Trophoblast cell (in vitro differentiated cells and primary cell): ENCODE data around the gene ZNF483. TPM values are rescaled to one million over a fixed set of nuclear protein-coding genes. Genes with fewer than 3 reads are reported as not detected.

Source experiments
- DNase-seq, 2 donors: peaks; one replicate each; pipeline ENCODE4 v3.0.0-alpha.2; 2016
- H2AFZ ChIP-seq: 2 replicates; pipeline ENCODE4 v1.6.1; 2013; ENCODE audit warnings: low read length, moderate library complexity, mild to moderate bottlenecking; ENCODE audit not compliant: insufficient read depth, poor library complexity
- H2AK5ac ChIP-seq: 2 replicates; pipeline ENCODE4 v1.6.1; 2013; ENCODE audit warnings: mild to moderate bottlenecking, low read length
- H2BK120ac ChIP-seq: 2 replicates; pipeline ENCODE4 v1.6.1; 2013; ENCODE audit warnings: low read length, mild to moderate bottlenecking, moderate library complexity; ENCODE audit not compliant: insufficient read depth, poor library complexity
- H2BK12ac ChIP-seq: 2 replicates; pipeline ENCODE4 v1.6.1; 2013; ENCODE audit warnings: mild to moderate bottlenecking, low read length, moderate library complexity
- H2BK5ac ChIP-seq: 2 replicates; pipeline ENCODE4 v1.6.1; 2013; ENCODE audit warnings: low read length, low read depth, moderate library complexity, mild to moderate bottlenecking; ENCODE audit not compliant: poor library complexity
- H3K14ac ChIP-seq: 2 replicates; pipeline ENCODE4 v1.6.1; 2013; ENCODE audit warnings: mild to moderate bottlenecking, low read length
- H3K18ac ChIP-seq: 2 replicates; pipeline ENCODE4 v1.6.1; 2013; ENCODE audit warnings: mild to moderate bottlenecking, low read length
- H3K23ac ChIP-seq: 2 replicates; pipeline ENCODE4 v1.6.1; 2013; ENCODE audit warnings: low read length
- H3K27ac ChIP-seq: 2 replicates; pipeline ENCODE4 v1.5.1; 2013; ENCODE audit warnings: low read depth, mild to moderate bottlenecking, inconsistent platforms, low read length, moderate library complexity
- H3K27me3 ChIP-seq: 2 replicates; pipeline ENCODE4 v1.6.1; 2013; ENCODE audit warnings: inconsistent platforms, mild to moderate bottlenecking, low read length, moderate library complexity; ENCODE audit not compliant: insufficient read depth
- H3K36me3 ChIP-seq, 2 experiments: 1 replicate in 1 of 2; 2 replicates in 1 of 2; pipeline ENCODE4 v1.6.1; 2013; ENCODE audit warnings: low read length in 2 of 2, mild to moderate bottlenecking in 2 of 2, moderate library complexity in 1 of 2; ENCODE audit not compliant: insufficient read depth in 2 of 2, control insufficient read depth in 1 of 2
- H3K4ac ChIP-seq: 2 replicates; pipeline ENCODE4 v1.6.1; 2013; ENCODE audit warnings: low read depth, mild to moderate bottlenecking, low read length, moderate library complexity
- H3K4me1 ChIP-seq, 2 experiments: 1 replicate in 1 of 2; 2 replicates in 1 of 2; pipeline ENCODE4 v1.6.1; 2013; ENCODE audit warnings: low read length in 2 of 2, mild to moderate bottlenecking in 2 of 2, moderate library complexity in 1 of 2; ENCODE audit not compliant: insufficient read depth in 2 of 2, control insufficient read depth in 1 of 2
- H3K4me2 ChIP-seq: 2 replicates; pipeline ENCODE4 v1.6.1; 2013; ENCODE audit warnings: inconsistent platforms, mild to moderate bottlenecking, low read length, moderate library complexity
- H3K4me3 ChIP-seq: 2 replicates; pipeline ENCODE4 v1.5.1; 2013; ENCODE audit warnings: mild to moderate bottlenecking, low read depth, low read length, inconsistent platforms
- H3K79me1 ChIP-seq: one replicate; pipeline ENCODE4 v1.6.1; 2013; ENCODE audit warnings: low read length
- H3K79me2 ChIP-seq: 2 replicates; pipeline ENCODE4 v1.6.1; 2013; ENCODE audit warnings: low read length, mild to moderate bottlenecking; ENCODE audit not compliant: control insufficient read depth, insufficient read depth, poor library complexity
- H3K9ac ChIP-seq: 2 replicates; pipeline ENCODE4 v1.6.1; 2013; ENCODE audit warnings: mild to moderate bottlenecking, low read length
- H3K9me3 ChIP-seq: 2 replicates; pipeline ENCODE4 v1.6.1; 2013; ENCODE audit warnings: low read depth, mild to moderate bottlenecking, control low read depth, inconsistent platforms, low read length; ENCODE audit not compliant: insufficient read depth
- H4K12ac ChIP-seq: 2 replicates; pipeline ENCODE4 v1.6.1; 2013; ENCODE audit warnings: low read depth, mild to moderate bottlenecking, low read length, moderate library complexity
- H4K8ac ChIP-seq: 2 replicates; pipeline ENCODE4 v1.6.1; 2013; ENCODE audit warnings: low read depth, mild to moderate bottlenecking, low read length, moderate library complexity
- H4K91ac ChIP-seq: one replicate; pipeline ENCODE4 v1.6.1; 2013; ENCODE audit warnings: low read depth, mild to moderate bottlenecking, low read length, moderate library complexity
- WGBS: extraction: QIAGEN DNeasy Blood & Tissue Kit; methylation state at CpG from one replicate; pipeline ENCODE4 v1.1.7; 2013; ENCODE audit warnings: missing lambda C conversion rate; ENCODE audit not compliant: insufficient read length, insufficient coverage; ENCODE audit errors: extremely low coverage; 5-methylcytosine and 5-hydroxymethylcytosine counted together
- polyA plus RNA-seq: library from polyadenylated mRNA; stranded (reverse); fragments of 200-250 nt; gene quantifications from 2 replicates; pipeline ENCODE4 v1.2.3, GENCODE V29; 2013

The ZNF483 gene
- 0.55 and 0.58 TPM in 2 replicates for polyA plus RNA-seq

DNA sequence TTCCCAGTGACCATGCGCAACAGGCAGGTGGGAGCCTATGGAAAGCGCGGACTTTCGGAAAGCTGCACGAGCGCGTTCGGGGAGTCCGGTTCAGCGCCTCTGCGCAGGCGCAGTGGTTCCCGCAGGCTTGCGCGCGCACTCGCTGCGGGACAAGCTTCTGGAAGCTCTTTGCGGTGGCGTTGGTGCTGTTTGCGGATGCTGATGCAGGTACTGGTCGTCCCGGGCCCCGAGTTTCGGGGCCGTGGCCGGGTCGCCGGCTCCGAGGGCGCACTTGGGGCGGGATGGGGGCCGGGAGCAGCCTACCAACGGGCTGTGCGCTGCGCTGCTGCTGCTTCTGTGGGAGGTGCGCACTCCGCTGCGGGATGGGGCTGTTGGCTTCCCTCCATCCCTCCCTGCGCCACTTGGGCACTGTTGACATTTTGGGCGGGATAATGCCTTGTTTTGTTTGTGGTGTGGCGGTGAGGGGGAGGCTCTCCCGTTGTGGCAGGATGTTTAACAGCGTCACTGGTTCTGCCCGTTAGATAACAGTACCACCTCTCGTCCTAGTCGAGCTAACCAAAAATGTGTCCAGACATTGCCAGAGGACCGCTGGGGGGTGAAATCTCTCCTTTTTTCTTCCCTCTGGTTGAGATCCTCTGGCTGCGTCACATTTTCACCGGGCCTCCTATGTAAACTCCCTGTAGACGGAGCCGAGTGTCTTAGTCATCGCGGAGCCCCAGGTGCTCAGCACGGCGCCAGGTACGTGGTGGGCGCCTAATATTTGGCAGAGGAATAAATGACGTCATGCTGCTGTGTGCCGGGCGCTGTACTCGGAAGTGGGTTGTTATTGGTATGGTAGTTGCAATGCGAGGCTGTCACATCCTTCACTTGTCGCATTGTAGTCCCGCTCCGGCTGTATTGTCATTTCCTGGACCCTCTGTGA is at the start of gene ZNF483:
Gene ZNF483 (plus strand): TSS at position 124 of the 922 bp plus-strand sequence. CDS start 2,217 bp downstream, outside the sequence.
- no CpG with 5 or more reads among the region's 66 CpGs for WGBS
- H2AFZ ChIP-seq = peak within 1 kb of the TSS; percentile 85
- H4K8ac ChIP-seq = peak within 1 kb of the TSS; percentile 61
- H4K91ac ChIP-seq = peak within 1 kb of the TSS; percentile 1
- no peaks in the 10 kb centered on the region for H3K9me3 ChIP-seq
- no peak within 1 kb of the TSS for H3K14ac ChIP-seq
- H4K12ac ChIP-seq = peak within 1 kb of the TSS; percentile 79
- peak within 1 kb of the TSS; percentile 87 for H3K4me3 ChIP-seq
- peaks cover 5 to 6% of the 10 kb centered on the region in 2 experiments for H3K4me1 ChIP-seq
- H2AK5ac ChIP-seq = no peak within 1 kb of the TSS
- peak within 1 kb of the TSS; percentile 76 for H3K9ac ChIP-seq
- no peak within 1 kb of the TSS for H3K18ac ChIP-seq
- peak; percentile 42 to 76 for DNase-seq
- H3K36me3 ChIP-seq = no peaks in the 10 kb centered on the region
- peak within 1 kb of the TSS; percentile 93 for H3K4me2 ChIP-seq
- peaks cover 2% of the 10 kb centered on the region for H3K79me2 ChIP-seq
- no peak within 1 kb of the TSS for H3K4ac ChIP-seq
- H3K23ac ChIP-seq = no peak within 1 kb of the TSS
- no peaks in the 10 kb centered on the region for H3K79me1 ChIP-seq
- no peak within 1 kb of the TSS for H3K27ac ChIP-seq
- H2BK5ac ChIP-seq = no peak within 1 kb of the TSS
- no peak within 1 kb of the TSS for H2BK12ac ChIP-seq
- no peak within 1 kb of the TSS for H2BK120ac ChIP-seq
- H3K27me3 ChIP-seq = no peaks in the 10 kb centered on the region

GRCh38 chr9:111475195-111475594 is 49.8 kb upstream of the ZNF483 start:
- no peak overlapping the region for H4K12ac ChIP-seq
- H3K23ac ChIP-seq = no peak overlapping the region
- no peak overlapping the region for H2AFZ ChIP-seq
- no peak overlapping the region for H2BK5ac ChIP-seq
- WGBS = no CpG with 5 or more reads among the region's 2 CpGs
- no peak overlapping the region for H3K9ac ChIP-seq
- no peak overlapping the region for H2AK5ac ChIP-seq
- H3K9me3 ChIP-seq = no peaks in the 10 kb centered on the region
- no peak overlapping the region for H3K18ac ChIP-seq
- no peak overlapping the region for H3K4me2 ChIP-seq
- H3K79me1 ChIP-seq = no peaks in the 10 kb centered on the region
- H3K4me1 ChIP-seq = peaks cover 0 to 2% of the 10 kb centered on the region in 2 experiments
- H3K79me2 ChIP-seq = peaks cover 16% of the 10 kb centered on the region
- no peak for DNase-seq
- H2BK120ac ChIP-seq = peak overlapping the region; percentile 13
- H3K14ac ChIP-seq = no peak overlapping the region
- H3K27ac ChIP-seq = no peak overlapping the region
- H4K91ac ChIP-seq = no peak overlapping the region
- H3K4me3 ChIP-seq = no peak overlapping the region
- peak overlapping the region; percentile 75 for H3K4ac ChIP-seq
- H3K36me3 ChIP-seq = no peaks in the 10 kb centered on the region
- no peaks in the 10 kb centered on the region for H3K27me3 ChIP-seq
- no peak overlapping the region for H2BK12ac ChIP-seq
- no peak overlapping the region for H4K8ac ChIP-seq

DNA sequence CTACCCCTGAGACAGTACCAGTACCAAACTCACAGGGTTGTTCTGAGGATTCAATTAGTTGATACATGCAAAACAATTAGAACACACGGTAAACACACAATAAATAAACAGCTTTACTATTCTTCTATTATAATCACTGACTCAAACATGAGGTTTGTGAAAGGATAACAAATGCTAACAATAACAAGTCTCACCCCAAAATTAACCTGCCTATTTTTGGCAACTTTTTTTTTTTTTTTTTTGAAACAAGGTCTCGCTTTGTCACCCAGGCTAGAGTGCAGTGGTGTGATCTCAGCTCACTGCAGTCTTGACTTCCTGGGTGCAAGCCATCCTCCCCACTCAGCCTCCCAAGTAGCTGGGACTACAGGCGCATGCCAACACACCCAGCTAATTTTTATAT is 47.3 kb upstream of the ZNF483 start:
- H3K4me3 ChIP-seq = no peak overlapping the region
- H3K9me3 ChIP-seq = no peaks in the 10 kb centered on the region
- no peak for DNase-seq
- H2AK5ac ChIP-seq = no peak overlapping the region
- H3K27me3 ChIP-seq = no peaks in the 10 kb centered on the region
- no peak overlapping the region for H3K14ac ChIP-seq
- H2BK12ac ChIP-seq = no peak overlapping the region
- no peak overlapping the region for H3K9ac ChIP-seq
- H3K4me1 ChIP-seq = peaks cover 0 to 4% of the 10 kb centered on the region in 2 experiments
- H2AFZ ChIP-seq = no peak overlapping the region
- H3K36me3 ChIP-seq = no peaks in the 10 kb centered on the region
- H4K91ac ChIP-seq = no peak overlapping the region
- no peak overlapping the region for H4K12ac ChIP-seq
- no CpG with 5 or more reads among the region's 3 CpGs for WGBS
- no peak overlapping the region for H2BK120ac ChIP-seq
- peak overlapping the region; percentile 69 for H3K4ac ChIP-seq
- no peak overlapping the region for H2BK5ac ChIP-seq
- H3K4me2 ChIP-seq = no peak overlapping the region
- H3K27ac ChIP-seq = no peak overlapping the region
- H4K8ac ChIP-seq = no peak overlapping the region
- H3K79me1 ChIP-seq = peaks cover 1% of the 10 kb centered on the region
- H3K18ac ChIP-seq = no peak overlapping the region
- peaks cover 20% of the 10 kb centered on the region for H3K79me2 ChIP-seq
- H3K23ac ChIP-seq = no peak overlapping the region

GRCh38 chr9:111481885-111482636 is 42.9 kb upstream of the ZNF483 start:
- H3K4ac ChIP-seq = peak overlapping the region; percentile 9
- H2BK12ac ChIP-seq = no peak overlapping the region
- H3K9me3 ChIP-seq = no peaks in the 10 kb centered on the region
- no peak overlapping the region for H4K12ac ChIP-seq
- no peak overlapping the region for H2BK120ac ChIP-seq
- H3K9ac ChIP-seq = no peak overlapping the region
- DNase-seq = peak; percentile 53 to 84
- H3K36me3 ChIP-seq = no peaks in the 10 kb centered on the region
- peak overlapping the region; percentile 99 for H3K27ac ChIP-seq
- H3K79me2 ChIP-seq = peaks cover 26% of the 10 kb centered on the region
- H2AK5ac ChIP-seq = no peak overlapping the region
- peaks cover 0 to 2% of the 10 kb centered on the region in 2 experiments for H3K4me1 ChIP-seq
- H3K23ac ChIP-seq = no peak overlapping the region
- peaks cover 14% of the 10 kb centered on the region for H3K79me1 ChIP-seq
- no peak overlapping the region for H4K91ac ChIP-seq
- H3K4me3 ChIP-seq = no peak overlapping the region
- no peak overlapping the region for H4K8ac ChIP-seq
- H3K18ac ChIP-seq = no peak overlapping the region
- H3K27me3 ChIP-seq = no peaks in the 10 kb centered on the region
- no peak overlapping the region for H2BK5ac ChIP-seq
- H2AFZ ChIP-seq = no peak overlapping the region
- H3K4me2 ChIP-seq = peak overlapping the region; percentile 80
- no peak overlapping the region for H3K14ac ChIP-seq
- WGBS = no CpG with 5 or more reads among the region's 13 CpGs
